Lower lobe of right lung (tissue), 2 donors: ENCODE results near the gene GPS2. TPM values are rescaled to one million over a fixed set of nuclear protein-coding genes. Genes with fewer than 3 reads are reported as not detected.
A peak's percentile ranks its signal among the peaks of the same experiment; 100 is the strongest.
"Not testable (repeated sequence)": the region's sequence is repeated elsewhere in the genome, so short reads cannot be mapped to it uniquely, and the experiment has no call there.

Experiments
- ATAC-seq, 2 donors: fragments of 200-7000 bp; cut with Tn5 transposase; one replicate each; pipeline ENCODE4 v1.9.1; 2020 to 2022; ENCODE audit warnings: mild to moderate bottlenecking in 2 of 2, moderate library complexity in 2 of 2
- DNase-seq: peaks from one replicate; pipeline ENCODE4 v3.0.0-alpha.2; 2020
- H3K27ac ChIP-seq: fragments of 200-600 bp; one replicate; pipeline ENCODE4 v1.8.0; 2022
- H3K27me3 ChIP-seq: fragments of 200-600 bp; one replicate; pipeline ENCODE4 v1.8.0; 2022; ENCODE audit warnings: low read depth
- H3K36me3 ChIP-seq: fragments of 200-600 bp; one replicate; pipeline ENCODE4 v1.8.0; 2022; ENCODE audit warnings: mild to moderate bottlenecking
- H3K4me1 ChIP-seq: fragments of 200-600 bp; one replicate; pipeline ENCODE4 v1.8.0; 2022
- H3K4me3 ChIP-seq: fragments of 200-600 bp; one replicate; pipeline ENCODE4 v1.8.0; 2022; ENCODE audit warnings: mild to moderate bottlenecking
- H3K9me3 ChIP-seq: fragments of 200-600 bp; one replicate; pipeline ENCODE4 v1.8.0; 2022
- intact Hi-C: fragments of 100-400 bp; cut with DNase I; formaldehyde crosslinking; loops from one replicate; pipeline ENCODE4 v1.11.0; 2022
- total RNA-seq: library from RNA; stranded (reverse); fragmentation: NEBNext Ultra II Directional; extraction: Animal tissue kit (Norgen Biotek cat#: 25700); gene quantifications from one replicate; pipeline ENCODE4 v1.2.1, GENCODE V29; 2021
- TF ChIP-seq, protein P1 (sequence below): fragments of 200-600 bp; IDR thresholded peaks from one replicate; pipeline ENCODE4 v1.8.0; 2022; ENCODE audit warnings: antibody characterized with exemption, mild to moderate bottlenecking
- donor health status: DM: no; HTN: yes; CAD: no; lungs with severe emphysema.

GPS2 gene
- total RNA-seq, 1 donor from 2014 or later = 66.6 TPM

DNA sequence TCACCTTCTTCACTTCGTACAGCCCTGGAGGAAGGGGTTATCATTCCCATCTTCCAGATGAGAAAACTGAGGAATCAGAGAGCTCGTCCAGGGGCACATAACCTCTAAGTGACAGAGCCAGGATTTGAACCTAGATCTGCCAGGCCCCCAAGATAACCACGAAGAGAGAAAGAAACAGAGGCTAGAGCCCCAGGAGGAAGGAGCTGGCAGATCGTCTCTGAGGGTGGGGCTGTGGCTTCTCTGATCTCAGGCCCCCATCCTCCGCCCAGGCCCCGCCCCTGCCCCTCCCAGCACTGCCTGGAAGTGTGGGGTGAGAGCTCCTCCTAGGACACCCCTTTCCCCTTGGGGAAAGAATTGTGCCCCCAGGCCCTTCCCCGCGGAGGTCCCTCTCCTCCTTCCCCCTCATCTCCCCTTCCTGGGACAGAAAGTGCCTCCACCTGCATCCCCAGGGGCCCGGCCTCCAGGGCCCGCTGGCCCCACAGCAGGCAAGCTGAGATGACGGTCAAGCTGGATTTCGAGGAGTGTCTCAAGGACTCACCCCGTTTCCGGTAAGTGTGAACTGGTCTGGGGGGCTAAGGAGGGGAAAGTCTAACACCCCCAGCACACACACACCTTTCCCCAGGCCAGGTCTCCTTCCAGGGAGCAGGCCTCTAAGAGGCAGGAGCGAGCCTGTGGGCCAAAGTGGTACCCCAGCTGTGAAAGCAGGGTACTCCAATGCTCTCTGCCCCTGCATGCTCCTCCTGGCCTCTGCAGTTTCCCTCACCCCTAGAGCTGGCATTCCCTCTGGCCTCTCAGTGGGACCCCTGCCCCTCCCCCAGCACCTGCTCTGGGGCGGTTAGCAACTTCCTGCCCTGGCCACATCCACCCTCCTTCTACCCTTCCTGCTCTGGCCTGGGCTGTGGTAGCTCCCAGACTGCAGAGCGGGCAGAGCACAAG is 21.3 kb upstream of the GPS2 start, which contains the start of gene ACAP1:
ACAP1 (plus strand) TSS at position 290 of the 936 bp plus-strand sequence; CDS start at position 496, 206 bp downstream.
- Histone ChIP-seq H3K4me1 (peaks cover 3% of the 10 kb centered on the region), H3K9me3 (no peaks in the 10 kb centered on the region), H3K27me3 (peaks cover 12% of the 10 kb centered on the region), H3K36me3 (peaks cover 2% of the 10 kb centered on the region), H3K27ac (peak within 1 kb of the TSS; percentile 53), H3K4me3 (peak within 1 kb of the TSS; percentile 49)
- DNase-seq (peak; percentile 71), ATAC-seq (peak; percentile 74 to 85)
- intact Hi-C loops = no loop called here
- TF ChIP-seq, protein P1, sequence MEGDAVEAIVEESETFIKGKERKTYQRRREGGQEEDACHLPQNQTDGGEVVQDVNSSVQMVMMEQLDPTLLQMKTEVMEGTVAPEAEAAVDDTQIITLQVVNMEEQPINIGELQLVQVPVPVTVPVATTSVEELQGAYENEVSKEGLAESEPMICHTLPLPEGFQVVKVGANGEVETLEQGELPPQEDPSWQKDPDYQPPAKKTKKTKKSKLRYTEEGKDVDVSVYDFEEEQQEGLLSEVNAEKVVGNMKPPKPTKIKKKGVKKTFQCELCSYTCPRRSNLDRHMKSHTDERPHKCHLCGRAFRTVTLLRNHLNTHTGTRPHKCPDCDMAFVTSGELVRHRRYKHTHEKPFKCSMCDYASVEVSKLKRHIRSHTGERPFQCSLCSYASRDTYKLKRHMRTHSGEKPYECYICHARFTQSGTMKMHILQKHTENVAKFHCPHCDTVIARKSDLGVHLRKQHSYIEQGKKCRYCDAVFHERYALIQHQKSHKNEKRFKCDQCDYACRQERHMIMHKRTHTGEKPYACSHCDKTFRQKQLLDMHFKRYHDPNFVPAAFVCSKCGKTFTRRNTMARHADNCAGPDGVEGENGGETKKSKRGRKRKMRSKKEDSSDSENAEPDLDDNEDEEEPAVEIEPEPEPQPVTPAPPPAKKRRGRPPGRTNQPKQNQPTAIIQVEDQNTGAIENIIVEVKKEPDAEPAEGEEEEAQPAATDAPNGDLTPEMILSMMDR = no peak

DNA sequence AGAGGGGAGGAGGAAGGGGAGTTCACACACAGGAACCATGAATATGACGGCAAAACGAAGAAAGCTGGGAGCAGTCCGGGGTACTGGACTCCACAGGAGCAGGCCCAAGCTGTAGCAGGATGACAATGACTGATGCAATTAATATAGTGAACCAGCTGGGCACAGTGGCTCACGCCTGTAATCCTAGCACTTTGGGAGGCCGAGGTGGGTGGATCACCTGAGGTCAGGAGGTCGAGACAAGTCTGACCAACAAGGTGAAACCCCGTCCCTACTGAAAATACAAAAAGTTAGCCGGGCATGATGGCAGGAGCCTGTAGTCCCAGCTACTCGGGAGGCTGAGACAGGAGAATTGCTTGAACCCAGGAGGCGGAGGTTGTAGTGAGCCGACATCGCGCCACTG is 20.6 kb upstream of the GPS2 start:
- ATAC-seq, intact Hi-C loops: not testable (repeated sequence)
- peak overlapping the region; percentile 53 for H3K27ac ChIP-seq

DNA sequence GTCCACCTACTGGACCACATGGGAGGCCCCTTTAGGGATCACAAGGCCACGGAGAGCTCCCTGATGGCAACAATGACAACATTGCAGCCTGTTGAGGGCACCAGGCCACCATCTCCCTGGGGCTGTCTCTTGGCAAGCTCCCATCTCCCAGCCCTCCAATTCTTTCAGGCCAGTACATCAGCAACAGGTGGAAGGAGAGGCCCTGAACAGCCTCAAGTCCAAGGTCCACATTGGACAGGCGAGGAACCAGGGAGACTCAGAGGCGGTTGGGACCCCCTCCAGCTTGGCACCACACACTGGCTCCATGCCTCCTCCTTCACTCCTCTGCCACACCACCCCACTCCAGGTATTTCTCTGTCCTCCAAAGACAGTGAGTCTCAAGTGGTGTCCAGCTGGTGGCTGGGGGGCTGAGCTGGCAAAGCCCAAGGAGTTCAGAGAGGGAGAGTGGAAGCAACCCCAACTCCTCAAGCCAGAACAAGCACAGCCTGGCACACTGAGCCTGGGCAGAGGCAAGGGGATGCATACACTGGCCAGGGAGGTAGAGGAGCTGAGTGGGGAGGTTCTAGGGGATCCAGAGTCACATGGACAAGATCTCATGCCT is 19.9 kb upstream of the GPS2 start:
- TF ChIP-seq, protein P1 = no peak
- intact Hi-C loops = no loop called here
- peaks cover 12% of the 10 kb centered on the region for H3K27me3 ChIP-seq

More for the DNA sequence above, 20.6 kb upstream of the GPS2 start:
- not testable (repeated sequence) for H3K4me1 ChIP-seq, DNase-seq, H3K9me3 ChIP-seq, H3K36me3 ChIP-seq, H3K4me3 ChIP-seq
- peaks cover 12% of the 10 kb centered on the region for H3K27me3 ChIP-seq

DNA sequence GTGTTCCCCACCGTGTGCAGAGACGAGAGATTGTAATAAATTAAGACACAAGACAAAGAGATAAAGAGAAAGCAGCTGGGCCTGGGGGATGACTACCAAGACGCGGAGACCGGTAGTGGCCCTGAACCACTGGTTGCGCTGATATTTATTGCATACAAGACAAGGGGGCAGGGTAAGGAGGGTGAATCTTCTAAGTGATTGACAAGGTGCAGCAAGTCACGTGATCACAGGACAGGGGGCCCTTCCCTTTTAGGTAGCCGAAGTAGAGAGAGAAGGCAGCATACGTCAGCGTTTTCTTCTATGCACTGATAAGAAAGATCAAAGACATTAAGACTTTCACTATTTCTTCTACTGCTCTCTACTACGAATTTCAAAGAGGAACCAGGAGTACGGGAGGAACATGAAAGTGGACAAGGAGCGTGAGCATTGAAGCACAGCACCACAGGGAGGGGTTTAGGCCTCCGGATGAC is 17.5 kb upstream of the GPS2 start:
- H3K27ac ChIP-seq, H3K36me3 ChIP-seq, H3K9me3 ChIP-seq, DNase-seq, H3K4me3 ChIP-seq, intact Hi-C loops, ATAC-seq: not testable (repeated sequence)
- Histone ChIP-seq H3K27me3 (peaks cover 12% of the 10 kb centered on the region), H3K4me1 (peaks cover 21% of the 10 kb centered on the region)

More for the DNA sequence above, 19.9 kb upstream of the GPS2 start:
- Histone ChIP-seq H3K4me1 (peaks cover 12% of the 10 kb centered on the region), H3K36me3 (no peaks in the 10 kb centered on the region), H3K27ac (no peak overlapping the region), H3K4me3 (no peak overlapping the region), H3K9me3 (no peaks in the 10 kb centered on the region)
- DNase-seq (no peak), ATAC-seq (no peak)

DNA sequence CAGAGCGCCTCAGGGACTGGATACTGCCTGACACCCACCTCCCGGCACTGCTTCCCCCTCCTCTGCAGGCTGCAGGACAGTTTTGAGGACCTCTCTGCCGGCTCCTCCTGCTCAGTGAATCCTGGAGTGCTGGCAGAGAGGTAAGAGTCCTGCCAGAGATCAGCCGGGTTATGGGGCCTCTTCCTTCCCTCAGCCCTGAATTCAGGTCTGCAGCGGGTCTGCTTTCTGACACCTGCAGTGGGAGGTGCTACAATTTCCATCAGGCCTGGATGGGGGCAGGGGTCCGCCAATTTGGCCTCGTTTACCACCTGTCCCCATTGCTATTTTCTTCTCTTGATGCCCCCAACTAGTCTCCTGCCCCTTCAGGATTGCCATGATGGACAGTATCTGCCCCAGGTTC is 17.0 kb upstream of the GPS2 start:
- intact Hi-C loops = no loop called here
- no peaks in the 10 kb centered on the region for H3K9me3 ChIP-seq
- H3K36me3 ChIP-seq = no peaks in the 10 kb centered on the region
- peaks cover 22% of the 10 kb centered on the region for H3K4me1 ChIP-seq
- no peak for ATAC-seq
- H3K27me3 ChIP-seq = peaks cover 12% of the 10 kb centered on the region
- no peak overlapping the region for H3K27ac ChIP-seq
- no peak overlapping the region for H3K4me3 ChIP-seq
- DNase-seq = no peak
- TF ChIP-seq, protein P1 = no peak

DNA sequence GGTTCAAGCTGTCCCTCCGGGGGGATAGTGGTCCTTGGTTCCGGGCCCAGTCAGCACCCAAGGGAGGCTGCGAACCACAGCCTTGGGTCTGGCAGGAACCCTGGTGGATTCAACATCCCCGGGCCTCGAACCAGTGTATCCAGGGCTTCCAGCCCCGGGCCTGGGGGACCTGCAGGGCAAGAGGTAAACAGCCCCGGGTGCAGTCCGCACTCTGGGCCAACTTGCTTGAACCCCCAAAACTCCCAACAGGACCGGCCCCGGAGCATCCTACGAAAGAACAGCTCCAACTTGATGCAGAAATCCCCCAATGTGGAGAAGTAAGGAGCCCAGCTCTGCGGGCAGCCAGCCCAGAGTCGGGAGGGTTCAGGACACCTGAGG is 15.5 kb upstream of the GPS2 start:
- intact Hi-C loops = no loop called here
- no peaks in the 10 kb centered on the region for H3K27me3 ChIP-seq
- H3K9me3 ChIP-seq = no peaks in the 10 kb centered on the region
- peak overlapping the region; percentile 90 for H3K4me3 ChIP-seq
- peak overlapping the region; percentile 89 for H3K27ac ChIP-seq
- ATAC-seq (no peak), DNase-seq (no peak)
- peaks cover 22% of the 10 kb centered on the region for H3K4me1 ChIP-seq
- TF ChIP-seq, protein P1 = no peak
- H3K36me3 ChIP-seq = peaks cover 12% of the 10 kb centered on the region
